Aorta (tissue), 5 donors: ENCODE measurements around the gene NDE1. TPM values are rescaled to one million over a fixed set of nuclear protein-coding genes. Genes with fewer than 3 reads are reported as not detected.
"Not testable (repeated sequence)": the region's sequence is repeated elsewhere in the genome, so short reads cannot be mapped to it uniquely, and the experiment has no call there.

Source experiments
- ATAC-seq: fragments of 200-7000 bp; cut with Tn5 transposase; one replicate; pipeline ENCODE4 v1.9.1; 2022; ENCODE audit warnings: moderate library complexity; ENCODE audit not compliant: low FRiP score
- DNase-seq, 2 donors: peaks; one replicate each; pipeline ENCODE4 v3.0.0-alpha.2; 2020
- H3K27ac ChIP-seq, 2 donors: one replicate each; pipeline ENCODE4 v1.5.1; 2013; ENCODE audit warnings: low read length in 2 of 2, mild to moderate bottlenecking in 2 of 2, moderate library complexity in 2 of 2, control low read depth in 1 of 2, inconsistent platforms in 1 of 2, low read depth in 1 of 2
- H3K27me3 ChIP-seq, 2 donors: one replicate each; pipeline ENCODE4 v1.6.1; 2013; ENCODE audit warnings: control low read depth in 1 of 2, low read length in 1 of 2, mild to moderate bottlenecking in 1 of 2, moderate library complexity in 1 of 2; ENCODE audit not compliant: insufficient read depth in 2 of 2, control insufficient read depth in 1 of 2
- H3K36me3 ChIP-seq, 2 donors: one replicate each; pipeline ENCODE4 v1.6.1; 2013; ENCODE audit warnings: control low read depth in 1 of 2, low read length in 1 of 2, mild to moderate bottlenecking in 1 of 2; ENCODE audit not compliant: insufficient read depth in 2 of 2, control insufficient read depth in 1 of 2
- H3K4me1 ChIP-seq, 2 donors: one replicate each; pipeline ENCODE4 v1.6.1; 2013; ENCODE audit warnings: low read length in 2 of 2, control low read depth in 1 of 2, mild to moderate bottlenecking in 1 of 2, moderate library complexity in 1 of 2; ENCODE audit not compliant: insufficient read depth in 2 of 2, control insufficient read depth in 1 of 2
- H3K4me3 ChIP-seq, 2 donors: one replicate each; pipeline ENCODE4 v1.5.1; 2013; ENCODE audit warnings: low read length in 2 of 2, control low read depth in 1 of 2, mild to moderate bottlenecking in 1 of 2
- H3K9me3 ChIP-seq: one replicate; pipeline ENCODE4 v1.6.1; 2013; ENCODE audit warnings: mild to moderate bottlenecking, low read length; ENCODE audit not compliant: control insufficient read depth
- WGBS, 2 donors: extraction: QIAGEN DNeasy Blood & Tissue Kit; methylation state at CpG; one replicate each; pipeline ENCODE4 v1.1.7; 2013; 5-methylcytosine and 5-hydroxymethylcytosine counted together
- intact Hi-C, 2 donors: fragments of 100-400 bp; cut with DNase I; formaldehyde crosslinking; loops; one replicate each; pipeline versions ENCODE4 v1.14.2 to v1.15.0; 2022
- polyA plus RNA-seq, 2 donors: library from polyadenylated mRNA; stranded (reverse); fragments of 200-250 nt; gene quantifications; one replicate each; pipeline ENCODE4 v1.2.3, GENCODE V29; 2013
- total RNA-seq, 2 donors: library from RNA; stranded (reverse); fragmentation: NEBNext Ultra II Directional; extraction: Animal tissue kit (Norgen Biotek cat#: 25700); gene quantifications; one replicate each; pipeline ENCODE4 v1.2.1, GENCODE V29; 2021
- donor health status: healthy with polysubstance abuse.
- donor health status: Bipolar disorder and iron deficiency.
- donor health status: DM: no; HTN: no; CAD: no.
- donor health status: DM: no; HTN: no; CAD: no.
- donor health status: DM: yes; HTN: yes; CAD: no.

NDE1 gene
- total and polyA plus RNA-seq, 4 donors: 14.8 to 42.8 (median 23.9) TPM

DNA sequence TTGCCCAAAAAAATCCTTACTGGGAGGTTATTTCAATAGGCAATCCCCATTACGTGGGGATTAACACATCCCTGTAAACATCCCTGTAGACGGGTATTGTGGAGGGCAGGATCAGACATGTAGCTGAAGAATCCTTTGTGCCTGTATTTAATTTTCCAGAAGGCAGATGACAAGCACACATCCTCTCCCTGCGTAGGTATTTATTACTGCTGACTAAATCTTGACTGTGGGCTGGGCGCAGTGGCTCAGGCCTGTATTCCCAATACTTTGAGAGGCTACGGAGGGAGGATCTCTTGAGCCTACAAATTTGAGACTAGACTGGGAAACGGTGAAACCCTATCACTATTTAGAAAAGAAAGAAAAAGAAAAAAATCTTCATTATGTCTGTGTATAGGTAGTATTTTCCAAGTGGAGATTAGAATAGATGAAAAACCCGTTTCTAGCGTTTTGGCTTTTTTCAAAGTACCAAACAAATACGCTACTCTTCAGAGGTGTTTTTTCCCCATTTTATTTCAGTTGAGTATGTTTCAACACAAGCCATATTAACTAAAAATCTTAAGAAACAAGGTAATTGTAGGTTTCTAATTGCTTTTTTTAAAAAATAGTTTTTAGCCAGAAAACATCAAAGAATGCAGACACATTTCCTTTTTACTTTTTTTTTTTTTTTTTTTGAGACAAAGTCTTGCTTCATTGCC, 5.6 kb upstream of the NDE1 start:
- H3K4me3 ChIP-seq: peak overlapping the region in 1 of 2 donors; percentile 57

GRCh38 chr16:15644962-15645465, 5.0 kb upstream of the NDE1 start:
- ATAC-seq, H3K4me3 ChIP-seq, H3K27ac ChIP-seq, H3K4me1 ChIP-seq, H3K36me3 ChIP-seq, H3K9me3 ChIP-seq, H3K27me3 ChIP-seq, DNase-seq: not testable (repeated sequence)
- intact Hi-C loops: loop anchor here in 1 of 2 donors (5.0 kb wide), 1 partner anchor 547 kb away; no protein-coding TSS in a partner anchor
- WGBS, 2 donors: 66 to 75% methylated on average over 10 of the region's 10 CpGs

More for the DNA sequence above, 5.6 kb upstream of the NDE1 start:
- no peak for DNase-seq
- H3K36me3 ChIP-seq: no peaks in the 10 kb centered on the region
- intact Hi-C loops: loop anchor here in 1 of 2 donors (5.0 kb wide), 1 partner anchor 548 kb away; no protein-coding TSS in a partner anchor
- 66 to 69% methylated on average over 9 of the region's 9 CpGs for WGBS, 2 donors
- H3K27me3 ChIP-seq: no peaks in the 10 kb centered on the region
- peaks cover 0 to 2% of the 10 kb centered on the region in 2 donors for H3K4me1 ChIP-seq
- H3K9me3 ChIP-seq: no peaks in the 10 kb centered on the region
- H3K27ac ChIP-seq: no peak overlapping the region
- no peak for ATAC-seq

DNA sequence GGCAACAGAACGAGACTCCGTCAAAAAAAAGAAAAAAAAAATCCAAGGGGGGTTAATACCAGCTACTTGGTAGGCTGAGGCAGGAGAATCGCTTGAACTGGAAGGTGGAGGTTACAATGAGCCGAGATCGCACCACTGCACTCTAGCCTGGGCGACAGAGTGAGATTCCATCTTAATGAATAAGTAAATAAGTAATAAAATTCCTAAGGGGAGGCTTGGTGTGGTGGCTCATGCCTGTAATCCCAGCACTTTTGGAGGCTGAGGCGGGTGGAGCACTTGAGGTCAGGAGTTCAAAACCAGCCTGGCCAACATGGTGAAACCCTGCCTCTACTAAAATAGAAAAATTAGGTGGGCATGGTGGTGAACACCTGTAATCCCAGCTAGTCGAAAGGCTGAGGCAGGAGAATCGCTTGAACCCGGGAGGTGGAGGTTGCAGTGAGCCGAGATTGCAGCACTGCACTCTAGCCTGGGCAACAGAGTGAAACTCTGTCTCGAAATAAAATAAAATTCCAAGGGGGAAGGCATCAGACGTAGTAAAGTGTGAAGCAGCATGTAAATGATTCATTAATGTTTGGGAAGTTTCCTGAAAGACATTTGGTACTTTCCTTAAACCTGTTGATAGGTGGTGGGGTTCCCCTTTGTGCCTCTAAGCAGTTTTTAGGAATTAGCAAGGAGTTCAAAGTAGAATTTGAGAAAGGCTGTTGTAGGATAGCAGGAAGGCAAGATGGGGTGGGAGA, 3.3 kb upstream of the NDE1 start:
- H3K9me3 ChIP-seq, H3K27ac ChIP-seq, DNase-seq, H3K36me3 ChIP-seq, H3K4me3 ChIP-seq, H3K27me3 ChIP-seq, ATAC-seq, intact Hi-C loops, H3K4me1 ChIP-seq: not testable (repeated sequence)
- 86 to 90% methylated on average over 13 of the region's 13 CpGs for WGBS, 2 donors

GRCh38 chr16:15647294-15648014, 2.6 kb upstream of the NDE1 start:
- H3K4me3 ChIP-seq: no peak overlapping the region
- no peak overlapping the region for H3K27ac ChIP-seq
- no peaks in the 10 kb centered on the region for H3K27me3 ChIP-seq
- H3K9me3 ChIP-seq: no peaks in the 10 kb centered on the region
- DNase-seq: no peak
- H3K36me3 ChIP-seq: no peaks in the 10 kb centered on the region
- ATAC-seq: no peak
- intact Hi-C loops: no loop called here
- WGBS, 2 donors: 82 to 83% methylated on average over 7 of the region's 7 CpGs
- peaks cover 0 to 2% of the 10 kb centered on the region in 2 donors for H3K4me1 ChIP-seq

DNA sequence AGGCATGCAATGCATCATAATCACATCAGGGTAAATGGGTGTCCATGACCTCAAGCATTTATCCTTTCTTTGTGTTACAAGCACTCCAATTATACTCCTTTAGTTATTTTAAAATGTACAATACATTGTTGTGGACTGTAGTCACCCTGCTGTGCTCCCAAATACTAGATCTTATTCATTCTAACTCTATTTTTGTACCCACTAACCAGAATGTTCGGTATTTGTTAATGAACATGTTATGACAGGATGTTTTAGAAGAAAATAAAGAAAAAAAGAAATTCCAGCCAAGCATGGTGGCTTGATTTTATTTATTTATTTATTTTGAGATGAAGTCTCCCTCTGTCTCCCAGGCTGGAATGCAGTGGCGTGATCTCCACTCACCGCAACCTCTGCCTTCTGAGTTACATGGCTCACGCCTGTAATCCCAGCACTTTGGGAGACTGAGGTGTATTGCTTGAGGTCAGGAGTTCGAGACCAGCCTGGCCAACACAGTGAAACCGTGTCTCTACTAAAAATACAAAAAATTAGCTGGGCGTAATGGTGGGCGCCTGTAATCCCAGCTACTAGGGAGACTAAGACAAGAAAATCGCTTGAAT, 1.8 kb upstream of the NDE1 start:
- H3K9me3 ChIP-seq: no peaks in the 10 kb centered on the region
- intact Hi-C loops: no loop called here
- H3K27me3 ChIP-seq: no peaks in the 10 kb centered on the region
- 90% methylated on average over 9 of the region's 9 CpGs for WGBS, 2 donors
- ATAC-seq: no peak
- H3K4me3 ChIP-seq: no peak overlapping the region
- no peak overlapping the region for H3K27ac ChIP-seq
- H3K36me3 ChIP-seq: no peaks in the 10 kb centered on the region
- peaks cover 0 to 2% of the 10 kb centered on the region in 2 donors for H3K4me1 ChIP-seq
- DNase-seq: no peak

DNA sequence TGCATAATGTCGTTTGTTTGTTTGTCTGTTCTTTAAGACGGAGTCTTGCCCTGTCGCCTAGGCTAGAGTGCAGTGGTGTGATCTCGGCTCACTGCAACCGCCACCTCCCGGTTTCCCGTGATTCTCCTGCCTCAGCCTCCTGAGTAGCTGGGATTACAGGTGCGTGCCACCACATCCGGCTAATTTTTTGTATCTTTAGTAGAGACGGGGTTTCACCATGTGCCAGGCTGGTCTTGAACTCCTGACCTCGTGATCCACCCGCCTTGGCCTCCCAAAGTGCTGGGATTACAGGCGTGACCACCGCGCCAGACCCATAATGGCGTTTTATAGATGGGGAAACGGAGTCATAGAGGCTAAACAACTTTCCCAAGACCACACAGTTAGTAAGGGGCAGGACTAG, 734 bp upstream of the NDE1 start:
- H3K4me1 ChIP-seq, DNase-seq, H3K9me3 ChIP-seq, H3K27me3 ChIP-seq, H3K4me3 ChIP-seq, intact Hi-C loops, ATAC-seq, H3K36me3 ChIP-seq: not testable (repeated sequence)
- peak overlapping the region in 1 of 2 donors; percentile 7 for H3K27ac ChIP-seq
- WGBS, 2 donors: 64% methylated on average over 17 of the region's 17 CpGs

DNA sequence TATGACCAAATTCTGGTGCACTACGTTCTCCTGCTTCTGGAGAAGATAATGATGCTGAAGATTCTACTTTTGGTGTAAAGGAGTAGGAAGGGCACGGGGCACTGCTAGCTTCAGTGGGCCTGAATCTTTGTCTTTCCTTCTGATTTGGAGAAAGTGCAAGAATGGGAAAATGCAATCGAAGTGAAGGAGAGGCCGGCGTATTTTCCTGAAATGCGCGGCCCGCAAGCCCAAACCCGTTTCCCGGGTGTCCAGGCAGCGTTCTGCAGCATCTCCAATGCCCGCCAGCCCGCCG, 372 bp upstream of the NDE1 start:
- no peak for ATAC-seq
- Histone ChIP-seq H3K9me3 (no peaks in the 10 kb centered on the region), H3K27ac (peak overlapping the region in 1 of 2 donors; percentile 7), H3K4me3 (no peak overlapping the region), H3K36me3 (no peaks in the 10 kb centered on the region), H3K27me3 (no peaks in the 10 kb centered on the region), H3K4me1 (no peaks in the 10 kb centered on the region)
- DNase-seq: no peak
- 1% methylated on average over 13 to 14 of the region's 14 CpGs for WGBS, 2 donors
- intact Hi-C loops: loop anchor here (5.0 kb wide), 1 partner anchor 53 kb away; no protein-coding TSS in a partner anchor

GRCh38 chr16:15650698-15651171, 690 bp downstream of the NDE1 start:
- peak overlapping the region; percentile 69 to 86 for H3K4me3 ChIP-seq
- WGBS, 2 donors: 1% methylated on average over 18 of the region's 18 CpGs
- intact Hi-C loops: loop anchor here (5.0 kb wide), 1 partner anchor 52 kb away; no protein-coding TSS in a partner anchor
- H3K36me3 ChIP-seq: no peaks in the 10 kb centered on the region
- peak; percentile 39 for ATAC-seq
- DNase-seq: peak in 1 of 2 donors; percentile 80
- no peaks in the 10 kb centered on the region for H3K4me1 ChIP-seq
- no peaks in the 10 kb centered on the region for H3K27me3 ChIP-seq
- H3K9me3 ChIP-seq: no peaks in the 10 kb centered on the region
- H3K27ac ChIP-seq: peak overlapping the region in 1 of 2 donors; percentile 49
